ENCODE results near the gene TRAFD1.
A peak's percentile ranks its signal among the peaks of the same experiment; 100 is the strongest.

TRAFD1 gene

GRCh38 chr12:112194601-112195247, 69.4 kb downstream of the TRAFD1 start:
- Mint-ChIP-seq H3K9me3 (no peaks in the 10 kb centered on the region), H3K4me1 (no peaks in the 10 kb centered on the region), H3K27me3 (no peaks in the 10 kb centered on the region), H3K4me3 (no peak overlapping the region), H3K36me3 (peaks cover 8% of the 10 kb centered on the region), H3K27ac (no peak overlapping the region)

GRCh38 chr12:112196196-112196875, 71.0 kb downstream of the TRAFD1 start:
- no peak overlapping the region for H3K4me3 Mint-ChIP-seq
- H3K9me3 Mint-ChIP-seq: no peaks in the 10 kb centered on the region
- no peaks in the 10 kb centered on the region for H3K27me3 Mint-ChIP-seq
- H3K27ac Mint-ChIP-seq: no peak overlapping the region
- H3K4me1 Mint-ChIP-seq: no peaks in the 10 kb centered on the region
- peaks cover 12% of the 10 kb centered on the region for H3K36me3 Mint-ChIP-seq

GRCh38 chr12:112198120-112198733, 72.9 kb downstream of the TRAFD1 start:
- no peaks in the 10 kb centered on the region for H3K9me3 Mint-ChIP-seq
- H3K27me3 Mint-ChIP-seq: no peaks in the 10 kb centered on the region
- no peak overlapping the region for H3K4me3 Mint-ChIP-seq
- H3K4me1 Mint-ChIP-seq: no peaks in the 10 kb centered on the region
- peaks cover 10% of the 10 kb centered on the region for H3K36me3 Mint-ChIP-seq
- peak overlapping the region; percentile 4 for H3K27ac Mint-ChIP-seq

- Mint-ChIP-seq H3K36me3 (peaks cover 11% of the 10 kb centered on the region), H3K27me3 (no peaks in the 10 kb centered on the region), H3K4me3 (no peak overlapping the region), H3K27ac (no peak overlapping the region), H3K4me1 (no peaks in the 10 kb centered on the region), H3K9me3 (no peaks in the 10 kb centered on the region)
These were observed 73.8 kb downstream of the TRAFD1 start for GRCh38 chr12:112199136-112199535.

All from activated naive CD4-positive, alpha-beta T cell treated with anti-CD3 and anti-CD28 coated beads, Interleukin-2, amount 50 U/mL, for 24 hours (primary cell).